GM20000 (cell line): Measurements from ENCODE around the gene SMIM10L1.

ENCODE experiments used
- DNase-seq: peaks from one replicate; pipeline ENCODE4 v3.0.0; 2012; ENCODE audit warnings: low spot score
- TF ChIP-seq, protein P1 (sequence below): IDR thresholded peaks from 2 replicates; pipeline ENCODE4 v1.5.1; 2012; ENCODE audit warnings: mild to moderate bottlenecking, control low read depth; ENCODE audit errors: extremely low read depth, missing control alignments

SMIM10L1 gene

DNA sequence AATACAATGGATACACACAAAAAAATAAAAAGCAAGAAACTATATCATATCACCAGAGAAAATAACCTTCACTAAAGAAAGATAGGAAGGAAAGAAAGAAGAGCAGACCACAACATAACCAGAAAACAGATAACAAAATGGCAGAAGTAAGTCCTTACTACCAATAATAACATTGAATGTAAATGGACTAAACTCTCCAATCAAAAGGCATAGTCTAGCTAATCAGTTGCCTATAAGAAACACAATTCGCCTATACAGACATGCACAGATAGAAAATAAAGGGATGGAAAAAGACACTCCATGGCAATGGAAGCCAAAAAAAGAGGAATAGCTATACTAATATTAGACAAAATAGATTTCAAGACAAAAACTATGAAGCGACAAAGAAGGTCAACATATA lies 27.6 kb upstream of the SMIM10L1 start:
- DNase-seq, result no peak
- TF ChIP-seq, protein P1, sequence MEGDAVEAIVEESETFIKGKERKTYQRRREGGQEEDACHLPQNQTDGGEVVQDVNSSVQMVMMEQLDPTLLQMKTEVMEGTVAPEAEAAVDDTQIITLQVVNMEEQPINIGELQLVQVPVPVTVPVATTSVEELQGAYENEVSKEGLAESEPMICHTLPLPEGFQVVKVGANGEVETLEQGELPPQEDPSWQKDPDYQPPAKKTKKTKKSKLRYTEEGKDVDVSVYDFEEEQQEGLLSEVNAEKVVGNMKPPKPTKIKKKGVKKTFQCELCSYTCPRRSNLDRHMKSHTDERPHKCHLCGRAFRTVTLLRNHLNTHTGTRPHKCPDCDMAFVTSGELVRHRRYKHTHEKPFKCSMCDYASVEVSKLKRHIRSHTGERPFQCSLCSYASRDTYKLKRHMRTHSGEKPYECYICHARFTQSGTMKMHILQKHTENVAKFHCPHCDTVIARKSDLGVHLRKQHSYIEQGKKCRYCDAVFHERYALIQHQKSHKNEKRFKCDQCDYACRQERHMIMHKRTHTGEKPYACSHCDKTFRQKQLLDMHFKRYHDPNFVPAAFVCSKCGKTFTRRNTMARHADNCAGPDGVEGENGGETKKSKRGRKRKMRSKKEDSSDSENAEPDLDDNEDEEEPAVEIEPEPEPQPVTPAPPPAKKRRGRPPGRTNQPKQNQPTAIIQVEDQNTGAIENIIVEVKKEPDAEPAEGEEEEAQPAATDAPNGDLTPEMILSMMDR, result no peak

DNA sequence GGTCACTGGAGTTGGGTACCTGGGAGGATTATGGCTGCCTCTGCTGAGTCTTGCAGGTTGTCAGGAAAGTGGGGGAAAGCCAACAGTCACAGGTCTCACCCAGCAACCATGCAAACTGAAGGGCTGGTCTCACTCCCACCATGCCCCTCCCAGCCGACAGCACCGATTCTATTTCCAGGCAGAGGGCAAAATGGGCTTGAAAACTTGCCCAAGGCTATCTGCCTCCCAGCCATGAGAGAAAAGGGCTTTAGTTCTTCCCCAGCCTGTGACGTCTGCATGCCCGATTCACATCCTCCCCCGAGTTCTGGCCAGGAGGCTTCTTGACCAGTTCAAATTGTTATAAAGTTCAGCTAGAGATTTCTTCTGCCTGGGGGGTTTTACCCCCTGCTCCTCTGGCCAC lies 26.7 kb upstream of the SMIM10L1 start:
- DNase-seq, result no peak
- TF ChIP-seq, protein P1, result no peak

DNA sequence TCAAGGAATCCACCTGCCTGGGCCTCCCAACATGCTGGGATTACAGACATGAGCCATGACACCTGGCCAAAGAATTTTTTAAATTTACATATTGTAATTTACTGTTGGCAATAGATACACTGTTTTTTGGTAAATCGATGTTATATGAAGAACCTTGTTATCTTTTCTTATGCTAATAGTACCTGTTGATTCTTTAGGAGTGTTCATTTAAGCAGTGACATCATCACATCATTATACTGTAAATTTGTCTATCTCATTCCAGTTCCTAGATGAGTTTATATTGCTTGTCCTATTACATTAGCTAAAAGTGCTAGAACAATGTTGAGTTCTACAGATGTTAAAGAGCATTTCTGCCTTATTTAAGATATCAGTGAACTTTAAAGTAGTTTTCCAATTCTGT lies 23.6 kb upstream of the SMIM10L1 start:
- TF ChIP-seq, protein P1, result no peak
- DNase-seq, result no peak

DNA sequence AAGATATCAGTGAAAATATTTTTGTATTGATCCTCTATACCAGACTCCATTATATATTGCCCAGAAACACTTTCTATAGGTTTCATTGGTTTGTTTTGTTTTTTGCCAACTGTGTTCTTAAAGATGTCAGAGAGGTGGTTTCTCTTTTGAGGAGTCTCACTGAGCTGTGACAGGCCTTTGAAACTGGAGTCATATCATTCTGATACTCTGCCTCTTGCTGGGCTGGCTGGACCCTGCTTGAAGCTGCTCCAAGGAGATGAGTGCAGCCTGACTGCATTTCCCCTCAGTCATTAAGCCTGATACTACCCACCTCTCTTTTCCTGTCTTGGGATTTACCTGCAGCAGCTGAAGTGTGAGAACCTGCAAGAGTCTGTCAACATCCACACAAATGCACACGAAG lies 20.2 kb upstream of the SMIM10L1 start:
- TF ChIP-seq, protein P1, result no peak
- DNase-seq, result no peak

DNA sequence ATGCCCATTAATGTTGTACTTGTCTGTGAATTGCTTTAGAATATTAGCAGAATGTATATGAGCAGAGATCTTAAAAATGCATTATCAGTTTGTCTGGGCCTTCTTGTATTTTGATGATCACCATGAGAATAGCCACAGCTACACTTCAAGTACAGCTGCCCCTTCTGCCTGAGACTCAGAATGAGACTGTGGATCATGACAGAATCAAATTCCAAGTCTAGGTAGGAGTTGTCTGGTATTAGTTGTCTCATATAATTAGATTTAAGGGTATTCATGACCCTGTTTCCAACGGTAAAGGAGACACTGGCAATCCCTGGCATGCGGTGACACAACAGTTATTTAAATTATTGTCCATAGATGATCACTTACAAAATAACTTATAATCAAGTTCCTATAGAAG lies 18.3 kb upstream of the SMIM10L1 start:
- no peak for DNase-seq
- TF ChIP-seq, protein P1, result no peak

DNA sequence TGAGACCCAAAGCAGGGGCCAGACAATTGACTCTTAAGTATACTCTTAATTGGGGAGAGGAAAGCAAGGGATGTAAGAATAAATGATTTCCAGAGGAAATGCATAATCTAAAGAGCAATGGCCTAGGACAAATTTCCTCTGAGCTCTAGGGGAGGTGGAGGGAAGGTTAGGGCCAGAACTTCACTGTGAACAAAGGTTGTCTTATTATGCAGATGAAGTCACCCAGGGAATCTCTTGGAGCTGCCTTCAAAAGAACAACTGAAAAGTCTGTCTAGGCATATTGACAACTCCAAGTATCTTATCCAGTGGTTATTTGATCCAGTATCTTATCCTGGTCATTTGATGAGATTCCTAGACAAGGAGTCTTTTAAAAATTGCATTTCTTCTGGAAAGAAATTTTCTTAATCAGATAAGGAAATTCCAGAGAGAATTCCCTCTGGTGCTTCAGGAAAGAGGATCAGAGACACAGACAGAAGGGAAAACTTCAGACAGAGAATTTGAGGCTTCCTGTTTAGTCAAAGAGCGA lies 16.5 kb upstream of the SMIM10L1 start:
- no peak for DNase-seq
- TF ChIP-seq, protein P1, result no peak

DNA sequence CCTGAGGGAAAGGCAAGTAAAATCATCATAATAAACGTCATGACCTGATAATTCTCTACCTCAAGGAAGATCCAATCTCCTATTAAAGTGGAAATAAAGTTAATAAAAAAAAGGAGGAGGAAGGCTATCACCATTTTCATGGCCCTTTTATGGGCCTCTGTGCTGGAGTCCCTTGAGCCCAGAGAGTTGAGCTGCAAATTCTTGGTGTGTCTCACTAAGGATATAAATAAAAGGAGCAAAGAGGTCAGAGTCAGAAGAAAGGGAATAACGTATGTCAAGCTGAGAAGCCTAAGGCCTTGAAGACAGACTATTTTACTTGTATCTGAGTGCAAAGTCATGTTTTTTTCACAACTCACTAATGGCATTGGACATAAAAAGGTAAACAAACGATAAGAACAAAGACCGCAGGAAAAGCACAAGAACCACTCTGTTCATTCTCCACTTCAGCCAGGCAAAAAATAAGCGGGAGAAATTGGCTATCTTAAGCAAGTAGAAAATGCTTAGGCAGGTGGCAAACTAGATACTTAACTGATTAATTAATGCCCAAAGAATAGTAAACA lies 12.0 kb upstream of the SMIM10L1 start:
- TF ChIP-seq, protein P1, result no peak
- DNase-seq, result no peak
